Karpas-422 (cell line): ENCODE data around the gene ALB. TPM values are rescaled to one million over a fixed set of nuclear protein-coding genes. Genes with fewer than 3 reads are reported as not detected.
"Not testable (repeated sequence)": the region's sequence is repeated elsewhere in the genome, so short reads cannot be mapped to it uniquely, and the experiment has no call there.

Source experiments
- DNase-seq: peaks from one replicate; pipeline ENCODE4 v3.0.0-alpha.2; 2015
- H2AFZ ChIP-seq: fragments of 200-600 bp; sonication (generic); 2 replicates; pipeline ENCODE4 v1.6.1; 2014; ENCODE audit warnings: antibody characterized with exemption, low read length, mixed read lengths
- H3K27ac ChIP-seq: fragments of 200-600 bp; sonication (generic); 2 replicates; pipeline ENCODE4 v1.5.1; 2014; ENCODE audit warnings: mild to moderate bottlenecking, low read length, moderate library complexity
- H3K27me3 ChIP-seq: fragments of 200-600 bp; sonication (generic); 2 replicates; pipeline ENCODE4 v1.6.1; 2014; ENCODE audit warnings: low read length, mixed read lengths
- H3K36me3 ChIP-seq: fragments of 200-600 bp; sonication (generic); 2 replicates; pipeline ENCODE4 v1.6.1; 2014; ENCODE audit warnings: low read length, mixed read lengths; ENCODE audit not compliant: insufficient read depth
- H3K4me1 ChIP-seq: fragments of 200-600 bp; sonication (generic); 2 replicates; pipeline ENCODE4 v1.6.1; 2014; ENCODE audit warnings: mild to moderate bottlenecking, low read length, mixed read lengths
- H3K4me2 ChIP-seq: fragments of 200-600 bp; sonication (generic); 2 replicates; pipeline ENCODE4 v1.6.1; 2014; ENCODE audit warnings: low read length, low read depth, mild to moderate bottlenecking; ENCODE audit not compliant: poor library complexity, severe bottlenecking
- H3K4me3 ChIP-seq: fragments of 200-600 bp; sonication (generic); 2 replicates; pipeline ENCODE4 v1.5.1; 2014; ENCODE audit warnings: mild to moderate bottlenecking, antibody characterized with exemption, low read length, mixed read lengths
- H3K79me2 ChIP-seq: fragments of 200-600 bp; sonication (generic); 2 replicates; pipeline ENCODE4 v1.6.1; 2014; ENCODE audit warnings: mild to moderate bottlenecking, low read length, mixed read lengths
- H3K9ac ChIP-seq: fragments of 200-600 bp; sonication (generic); 2 replicates; pipeline ENCODE4 v1.6.0; 2014; ENCODE audit warnings: low read length
- H3K9me2 ChIP-seq: fragments of 200-600 bp; sonication (generic), shearing (Covaris generic); replicated peaks from 2 replicates; pipeline ENCODE4 v1.6.0; 2014; ENCODE audit warnings: mild to moderate bottlenecking, low read length, moderate library complexity; ENCODE audit not compliant: insufficient read depth
- H3K9me3 ChIP-seq: fragments of 300-700, 200-600 bp; sonication (generic); 2 replicates; pipeline ENCODE4 v1.6.1; 2014; ENCODE audit warnings: low read length, mixed read lengths
- H4K20me1 ChIP-seq: fragments of 200-600 bp; sonication (generic); 2 replicates; pipeline ENCODE4 v1.6.1; 2014; ENCODE audit warnings: mild to moderate bottlenecking, antibody characterized with exemption, low read length, low read depth; ENCODE audit not compliant: insufficient read depth
- total RNA-seq: library from RNA; depleted of rRNA; stranded (reverse); fragments of >200 nt; shearing (Covaris generic); gene quantifications from 2 replicates; pipeline ENCODE4 v1.2.3, GENCODE V29; 2014; ENCODE audit warnings: low replicate concordance

ALB gene
- total RNA-seq, 1 experiment from 2014 or later: not detected

DNA sequence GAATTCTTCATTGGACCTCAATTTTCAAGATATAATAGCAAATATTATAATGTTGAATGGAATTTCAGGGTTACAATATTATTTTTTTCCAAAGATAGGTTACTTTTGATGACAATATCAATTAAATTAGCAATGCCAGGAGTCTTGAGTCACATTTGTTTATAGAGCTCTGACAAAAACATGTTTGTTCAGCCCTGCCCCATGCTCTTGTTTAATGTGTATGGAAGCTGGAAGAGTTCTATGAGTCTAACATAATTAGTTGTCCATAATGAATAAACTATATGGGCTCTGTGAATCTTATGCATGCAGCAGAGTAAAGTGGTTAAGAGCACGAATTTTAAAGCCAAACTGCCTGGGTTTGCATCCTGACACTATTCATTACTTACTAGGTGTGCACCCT, 22.9 kb upstream of the ALB start:
- H3K4me1 ChIP-seq: no peaks in the 10 kb centered on the region
- H2AFZ ChIP-seq: no peak overlapping the region

DNA sequence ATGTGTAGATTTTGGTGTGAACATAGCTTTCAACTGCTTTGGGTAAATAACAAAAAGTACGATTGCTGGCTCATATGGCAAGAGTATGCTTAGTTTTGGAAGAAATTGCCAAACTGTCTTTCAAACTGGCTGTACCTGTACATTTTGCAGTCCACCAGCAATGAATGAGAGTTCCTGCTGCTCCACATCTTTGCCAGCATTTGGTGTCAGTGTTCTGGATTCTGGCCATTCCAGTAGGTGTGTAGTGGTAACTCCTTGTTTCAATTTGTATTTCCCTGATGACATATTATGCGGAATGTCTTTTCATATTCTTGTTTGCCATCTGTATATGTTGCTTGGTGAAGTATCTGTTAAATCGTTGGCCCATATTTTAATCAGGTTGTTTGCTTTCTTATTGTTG, 20.6 kb upstream of the ALB start:
- Histone ChIP-seq H3K4me3 (no peak overlapping the region), H3K79me2 (no peaks in the 10 kb centered on the region), H3K27ac (no peak overlapping the region), H3K9ac (no peak overlapping the region), H3K36me3 (no peaks in the 10 kb centered on the region), H3K9me3 (no peaks in the 10 kb centered on the region), H3K4me2 (no peak overlapping the region), H3K27me3 (no peaks in the 10 kb centered on the region), H2AFZ (no peak overlapping the region), H4K20me1 (no peaks in the 10 kb centered on the region), H3K4me1 (no peaks in the 10 kb centered on the region), H3K9me2 (no peaks in the 10 kb centered on the region)
- no peak for DNase-seq

More for the DNA sequence above, 22.9 kb upstream of the ALB start:
- no peak for DNase-seq
- Histone ChIP-seq H3K36me3 (no peaks in the 10 kb centered on the region), H3K9me2 (no peaks in the 10 kb centered on the region), H3K9ac (no peak overlapping the region), H3K79me2 (no peaks in the 10 kb centered on the region), H3K9me3 (no peaks in the 10 kb centered on the region), H3K27me3 (no peaks in the 10 kb centered on the region), H3K4me3 (no peak overlapping the region), H3K27ac (no peak overlapping the region), H3K4me2 (no peak overlapping the region), H4K20me1 (no peaks in the 10 kb centered on the region)

- no peak overlapping the region for H2AFZ ChIP-seq
- H3K79me2 ChIP-seq: no peaks in the 10 kb centered on the region
- no peak overlapping the region for H3K4me2 ChIP-seq
- no peaks in the 10 kb centered on the region for H4K20me1 ChIP-seq
- H3K4me1 ChIP-seq: no peaks in the 10 kb centered on the region
- no peaks in the 10 kb centered on the region for H3K9me2 ChIP-seq
- H3K27ac ChIP-seq: no peak overlapping the region
- no peaks in the 10 kb centered on the region for H3K27me3 ChIP-seq
- DNase-seq: no peak
- H3K9ac ChIP-seq: no peak overlapping the region
- no peak overlapping the region for H3K4me3 ChIP-seq
- H3K9me3 ChIP-seq: no peaks in the 10 kb centered on the region
- no peaks in the 10 kb centered on the region for H3K36me3 ChIP-seq
Observed at GRCh38 chr4:73387552-73387951, 16.5 kb upstream of the ALB start.

DNA sequence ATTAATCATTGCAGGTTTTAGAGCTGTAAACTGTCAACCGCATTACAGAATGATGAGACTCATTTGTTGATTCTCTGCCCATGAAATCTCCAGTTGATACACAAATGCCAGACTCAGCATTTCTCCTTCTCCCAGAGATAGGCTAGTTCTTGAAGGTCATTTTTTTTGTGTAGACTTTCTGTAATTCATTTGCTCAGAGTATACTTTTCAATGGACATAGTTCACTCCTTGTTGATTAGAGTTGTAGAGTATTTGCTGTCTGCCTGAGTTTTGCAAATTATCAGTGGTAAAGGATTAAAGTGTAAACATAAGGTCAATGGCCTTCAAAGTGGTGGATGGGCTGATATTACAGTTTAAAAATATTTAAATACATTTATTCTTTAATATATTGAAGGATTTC, 15.2 kb upstream of the ALB start:
- Histone ChIP-seq H3K9me3 (no peaks in the 10 kb centered on the region), H3K4me3 (no peak overlapping the region), H3K27ac (no peak overlapping the region), H3K36me3 (no peaks in the 10 kb centered on the region), H2AFZ (no peak overlapping the region), H3K4me2 (no peak overlapping the region), H3K79me2 (no peaks in the 10 kb centered on the region), H3K4me1 (no peaks in the 10 kb centered on the region), H3K9ac (no peak overlapping the region), H3K9me2 (no peaks in the 10 kb centered on the region), H3K27me3 (no peaks in the 10 kb centered on the region), H4K20me1 (no peaks in the 10 kb centered on the region)
- no peak for DNase-seq

- not testable (repeated sequence) for H3K79me2 ChIP-seq, H3K9ac ChIP-seq, DNase-seq, H3K9me3 ChIP-seq, H3K4me2 ChIP-seq, H3K36me3 ChIP-seq, H3K4me1 ChIP-seq, H3K4me3 ChIP-seq, H4K20me1 ChIP-seq, H3K27me3 ChIP-seq, H3K27ac ChIP-seq, H2AFZ ChIP-seq, H3K9me2 ChIP-seq
Observed at GRCh38 chr4:73389663-73390062, 14.4 kb upstream of the ALB start.

DNA sequence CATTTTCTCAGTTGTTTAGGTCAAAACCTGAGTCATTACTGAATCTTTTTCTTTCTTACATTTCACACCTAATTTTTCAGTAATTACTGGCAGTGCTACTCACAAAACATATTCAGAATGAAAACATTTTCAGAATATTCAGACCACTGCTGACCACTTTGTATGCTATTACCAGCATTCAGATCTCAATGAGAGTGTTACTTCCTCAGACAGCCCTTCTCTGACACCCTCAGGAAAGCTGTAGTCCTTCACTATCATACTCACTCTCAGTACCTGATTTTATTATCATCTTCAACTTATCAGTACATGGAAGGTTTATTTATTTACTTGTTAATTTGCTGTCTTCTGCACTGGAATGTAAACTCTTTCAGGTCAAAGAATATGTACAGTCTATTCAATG, 12.3 kb upstream of the ALB start:
- no peaks in the 10 kb centered on the region for H3K27me3 ChIP-seq
- H3K4me1 ChIP-seq: no peaks in the 10 kb centered on the region
- no peak overlapping the region for H3K4me3 ChIP-seq
- H3K27ac ChIP-seq: no peak overlapping the region
- no peak overlapping the region for H3K9ac ChIP-seq
- no peak for DNase-seq
- no peaks in the 10 kb centered on the region for H3K36me3 ChIP-seq
- H3K9me3 ChIP-seq: no peaks in the 10 kb centered on the region
- H2AFZ ChIP-seq: no peak overlapping the region
- H4K20me1 ChIP-seq: no peaks in the 10 kb centered on the region
- H3K9me2 ChIP-seq: no peaks in the 10 kb centered on the region
- H3K4me2 ChIP-seq: no peak overlapping the region
- H3K79me2 ChIP-seq: no peaks in the 10 kb centered on the region

DNA sequence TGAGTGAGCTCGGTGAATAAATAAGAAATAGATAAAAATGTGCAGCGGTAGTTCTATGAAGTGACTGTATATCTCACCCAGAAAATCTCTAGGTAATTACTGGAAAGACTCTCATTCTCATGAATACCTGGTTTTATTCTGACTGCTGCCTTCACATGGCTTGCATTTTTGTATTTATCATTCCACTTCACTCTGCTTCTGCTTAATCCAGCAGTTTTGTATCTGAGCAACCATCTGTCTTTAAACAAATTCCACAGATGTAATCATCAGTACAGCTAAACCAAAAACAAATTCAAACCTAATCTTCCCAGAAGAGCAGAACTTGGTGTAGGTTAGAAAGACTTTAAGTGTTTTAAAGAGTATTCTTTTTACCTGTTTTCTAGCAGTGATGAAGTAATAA, 11.2 kb upstream of the ALB start:
- Histone ChIP-seq H3K27me3 (no peaks in the 10 kb centered on the region), H3K9ac (no peak overlapping the region), H3K36me3 (no peaks in the 10 kb centered on the region), H3K4me3 (no peak overlapping the region), H2AFZ (no peak overlapping the region), H3K27ac (no peak overlapping the region), H3K9me2 (no peaks in the 10 kb centered on the region), H4K20me1 (no peaks in the 10 kb centered on the region), H3K4me2 (no peak overlapping the region), H3K9me3 (no peaks in the 10 kb centered on the region), H3K79me2 (no peaks in the 10 kb centered on the region), H3K4me1 (no peaks in the 10 kb centered on the region)
- no peak for DNase-seq

- no peak overlapping the region for H3K4me2 ChIP-seq
- H4K20me1 ChIP-seq: no peaks in the 10 kb centered on the region
- H3K27ac ChIP-seq: no peak overlapping the region
- H3K36me3 ChIP-seq: no peaks in the 10 kb centered on the region
- DNase-seq: no peak
- H3K27me3 ChIP-seq: no peaks in the 10 kb centered on the region
- no peaks in the 10 kb centered on the region for H3K79me2 ChIP-seq
- H3K4me3 ChIP-seq: no peak overlapping the region
- H3K9ac ChIP-seq: no peak overlapping the region
- H2AFZ ChIP-seq: no peak overlapping the region
- no peaks in the 10 kb centered on the region for H3K4me1 ChIP-seq
- no peaks in the 10 kb centered on the region for H3K9me2 ChIP-seq
- H3K9me3 ChIP-seq: no peaks in the 10 kb centered on the region
Observed at GRCh38 chr4:73396304-73396703, 7.8 kb upstream of the ALB start.
